HG02588 (cell line): ENCODE measurements around the gene SOX11.

Source experiments
- ATAC-seq: cut with Tn5 transposase; IDR thresholded peaks from one replicate; pipeline ENCODE4 v1.9.1; 2021; ENCODE audit warnings: mild to moderate bottlenecking, moderate library complexity; ENCODE audit not compliant: unreplicated experiment

The SOX11 gene

GRCh38 chr2:5691221-5691984 lies 781 bp upstream of the SOX11 start:
- no peak for ATAC-seq

DNA sequence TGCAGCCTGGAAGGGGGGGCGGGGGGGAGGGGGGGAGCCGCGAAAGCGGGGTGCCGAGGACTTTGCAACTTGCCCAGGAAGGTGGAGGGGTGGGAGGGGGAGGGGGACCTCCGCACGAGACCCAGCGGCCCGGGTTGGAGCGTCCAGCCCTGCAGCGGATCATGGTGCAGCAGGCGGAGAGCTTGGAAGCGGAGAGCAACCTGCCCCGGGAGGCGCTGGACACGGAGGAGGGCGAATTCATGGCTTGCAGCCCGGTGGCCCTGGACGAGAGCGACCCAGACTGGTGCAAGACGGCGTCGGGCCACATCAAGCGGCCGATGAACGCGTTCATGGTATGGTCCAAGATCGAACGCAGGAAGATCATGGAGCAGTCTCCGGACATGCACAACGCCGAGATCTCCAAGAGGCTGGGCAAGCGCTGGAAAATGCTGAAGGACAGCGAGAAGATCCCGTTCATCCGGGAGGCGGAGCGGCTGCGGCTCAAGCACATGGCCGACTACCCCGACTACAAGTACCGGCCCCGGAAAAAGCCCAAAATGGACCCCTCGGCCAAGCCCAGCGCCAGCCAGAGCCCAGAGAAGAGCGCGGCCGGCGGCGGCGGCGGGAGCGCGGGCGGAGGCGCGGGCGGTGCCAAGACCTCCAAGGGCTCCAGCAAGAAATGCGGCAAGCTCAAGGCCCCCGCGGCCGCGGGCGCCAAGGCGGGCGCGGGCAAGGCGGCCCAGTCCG lies 540 bp downstream of the SOX11 start:
- ATAC-seq, result no peak

DNA sequence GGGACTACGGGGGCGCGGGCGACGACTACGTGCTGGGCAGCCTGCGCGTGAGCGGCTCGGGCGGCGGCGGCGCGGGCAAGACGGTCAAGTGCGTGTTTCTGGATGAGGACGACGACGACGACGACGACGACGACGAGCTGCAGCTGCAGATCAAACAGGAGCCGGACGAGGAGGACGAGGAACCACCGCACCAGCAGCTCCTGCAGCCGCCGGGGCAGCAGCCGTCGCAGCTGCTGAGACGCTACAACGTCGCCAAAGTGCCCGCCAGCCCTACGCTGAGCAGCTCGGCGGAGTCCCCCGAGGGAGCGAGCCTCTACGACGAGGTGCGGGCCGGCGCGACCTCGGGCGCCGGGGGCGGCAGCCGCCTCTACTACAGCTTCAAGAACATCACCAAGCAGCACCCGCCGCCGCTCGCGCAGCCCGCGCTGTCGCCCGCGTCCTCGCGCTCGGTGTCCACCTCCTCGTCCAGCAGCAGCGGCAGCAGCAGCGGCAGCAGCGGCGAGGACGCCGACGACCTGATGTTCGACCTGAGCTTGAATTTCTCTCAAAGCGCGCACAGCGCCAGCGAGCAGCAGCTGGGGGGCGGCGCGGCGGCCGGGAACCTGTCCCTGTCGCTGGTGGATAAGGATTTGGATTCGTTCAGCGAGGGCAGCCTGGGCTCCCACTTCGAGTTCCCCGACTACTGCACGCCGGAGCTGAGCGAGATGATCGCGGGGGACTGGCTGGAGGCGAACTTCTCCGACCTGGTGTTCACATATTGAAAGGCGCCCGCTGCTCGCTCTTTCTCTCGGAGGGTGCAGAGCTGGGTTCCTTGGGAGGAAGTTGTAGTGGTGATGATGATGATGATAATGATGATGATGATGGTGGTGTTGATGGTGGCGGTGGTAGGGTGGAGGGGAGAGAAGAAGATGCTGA lies 1.4 kb downstream of the SOX11 start:
- no peak for ATAC-seq

DNA sequence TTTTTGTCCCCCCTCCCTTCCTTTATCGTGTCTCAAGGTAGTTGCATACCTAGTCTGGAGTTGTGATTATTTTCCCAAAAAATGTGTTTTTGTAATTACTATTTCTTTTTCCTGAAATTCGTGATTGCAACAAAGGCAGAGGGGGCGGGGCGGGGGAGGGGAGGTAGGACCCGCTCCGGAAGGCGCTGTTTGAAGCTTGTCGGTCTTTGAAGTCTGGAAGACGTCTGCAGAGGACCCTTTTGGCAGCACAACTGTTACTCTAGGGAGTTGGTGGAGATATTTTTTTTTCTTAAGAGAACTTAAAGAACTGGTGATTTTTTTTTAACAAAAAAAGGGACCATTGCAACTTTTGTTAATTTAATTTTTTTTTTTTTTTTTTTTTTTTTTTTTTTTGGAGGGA lies 2.1 kb downstream of the SOX11 start:
- no peak for ATAC-seq

DNA sequence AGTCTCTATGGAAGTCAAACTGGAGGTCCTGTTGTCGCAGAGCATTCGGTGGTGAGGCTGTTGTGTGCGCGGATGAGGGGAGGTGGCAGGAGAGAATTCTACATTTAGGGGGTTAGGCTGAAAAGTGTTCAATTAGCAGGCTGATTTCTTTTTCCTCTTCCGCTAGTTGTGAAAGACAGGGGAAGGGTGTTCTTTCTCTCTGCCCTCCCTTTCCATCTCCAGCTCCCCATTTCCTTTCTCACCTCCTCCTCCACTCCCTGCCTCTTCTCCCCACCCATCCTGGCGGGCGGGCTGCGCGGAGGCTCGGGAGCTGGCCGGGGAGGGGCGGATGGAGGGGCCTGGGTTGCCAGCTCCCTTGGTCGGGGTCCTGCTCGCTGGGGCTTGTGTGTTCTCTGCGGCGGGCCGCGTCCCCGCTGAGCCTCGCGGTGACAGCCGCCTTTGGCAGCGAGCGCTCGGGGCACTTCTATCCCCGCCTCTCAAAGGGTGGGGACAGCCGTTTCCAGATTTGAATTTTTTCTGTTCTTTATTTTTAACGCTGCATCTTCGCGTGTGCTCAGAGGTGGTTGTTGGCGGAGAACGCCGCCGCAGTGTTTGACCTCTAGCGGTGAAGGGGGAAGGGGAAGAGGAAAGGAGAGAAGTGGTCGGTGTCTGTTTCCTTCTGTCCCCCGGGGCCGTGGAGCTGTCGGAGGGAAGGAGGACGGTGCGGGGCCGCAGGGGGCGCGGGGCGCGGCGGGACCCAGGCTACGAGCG lies 3.6 kb downstream of the SOX11 start:
- ATAC-seq, result no peak

- ATAC-seq, result no peak
These were observed 4.3 kb downstream of the SOX11 start for GRCh38 chr2:5696404-5696944.

- no peak for ATAC-seq
These were observed 4.8 kb downstream of the SOX11 start for GRCh38 chr2:5696945-5697521.

DNA sequence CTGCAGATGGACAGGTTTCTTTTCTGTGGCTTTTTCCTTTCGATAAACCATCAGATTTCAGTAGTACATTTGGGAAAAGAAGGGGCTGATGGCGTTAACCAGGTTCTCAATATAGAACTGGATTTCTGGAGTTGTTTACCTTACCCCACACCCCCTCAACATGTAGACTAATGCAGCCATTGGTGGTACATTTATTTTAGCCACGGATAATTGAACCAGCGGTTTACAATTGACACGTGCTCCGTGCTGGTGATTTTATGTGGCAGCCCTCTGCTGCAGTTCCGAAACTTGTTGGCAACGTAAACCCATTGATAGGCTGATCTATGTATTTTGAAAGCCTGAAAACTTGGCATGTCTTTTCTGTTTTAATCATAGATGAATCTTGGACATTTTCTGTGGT lies 5.4 kb downstream of the SOX11 start:
- ATAC-seq, result no peak

DNA sequence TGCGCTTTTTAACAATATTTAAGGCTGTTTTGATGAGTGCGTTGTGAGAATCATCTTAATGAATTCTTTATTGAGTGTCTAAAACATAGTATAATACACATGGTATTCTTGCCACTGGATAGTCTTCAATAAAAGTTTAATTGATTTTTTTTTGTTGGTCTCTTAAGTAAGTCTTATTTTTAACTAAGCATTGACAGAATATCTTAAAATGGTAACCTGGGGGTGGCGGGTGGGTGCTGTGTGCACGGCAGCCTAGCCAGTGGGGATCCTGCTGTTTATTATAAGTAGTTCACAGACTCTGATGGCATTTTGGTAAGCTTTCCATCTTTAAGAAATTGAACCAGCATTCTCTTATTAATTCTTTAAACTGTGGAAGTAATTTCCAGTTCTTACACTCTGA lies 6.0 kb downstream of the SOX11 start:
- ATAC-seq, result no peak

- ATAC-seq, result no peak
These were observed 7.8 kb downstream of the SOX11 start for GRCh38 chr2:5699963-5700362.

- no peak for ATAC-seq
These were observed 8.4 kb downstream of the SOX11 start for GRCh38 chr2:5700551-5700950.

- no peak for ATAC-seq
These were observed 9.1 kb downstream of the SOX11 start for GRCh38 chr2:5701266-5701665.

DNA sequence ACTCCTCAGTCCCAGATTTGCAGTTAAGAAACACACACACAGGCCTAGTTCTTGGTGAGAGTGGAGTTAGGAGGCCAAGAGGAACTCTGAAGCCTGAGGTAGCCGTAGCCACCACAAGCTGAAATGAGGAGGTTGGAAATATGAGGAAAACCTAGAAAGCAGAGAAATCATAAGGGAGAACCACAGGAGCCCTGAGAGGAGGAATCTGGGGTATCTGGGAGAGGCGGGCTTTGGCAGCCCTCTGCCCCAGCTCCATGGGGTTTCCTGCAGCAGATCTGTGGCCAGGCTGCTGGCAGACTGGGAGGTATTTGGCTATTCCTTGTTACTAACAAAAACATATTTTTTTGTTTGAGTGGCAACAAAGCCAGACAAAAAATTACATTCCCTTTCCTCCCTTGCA lies 11.0 kb downstream of the SOX11 start:
- ATAC-seq, result no peak

GRCh38 chr2:5705490-5705889 lies 13.3 kb downstream of the SOX11 start:
- ATAC-seq, result no peak

DNA sequence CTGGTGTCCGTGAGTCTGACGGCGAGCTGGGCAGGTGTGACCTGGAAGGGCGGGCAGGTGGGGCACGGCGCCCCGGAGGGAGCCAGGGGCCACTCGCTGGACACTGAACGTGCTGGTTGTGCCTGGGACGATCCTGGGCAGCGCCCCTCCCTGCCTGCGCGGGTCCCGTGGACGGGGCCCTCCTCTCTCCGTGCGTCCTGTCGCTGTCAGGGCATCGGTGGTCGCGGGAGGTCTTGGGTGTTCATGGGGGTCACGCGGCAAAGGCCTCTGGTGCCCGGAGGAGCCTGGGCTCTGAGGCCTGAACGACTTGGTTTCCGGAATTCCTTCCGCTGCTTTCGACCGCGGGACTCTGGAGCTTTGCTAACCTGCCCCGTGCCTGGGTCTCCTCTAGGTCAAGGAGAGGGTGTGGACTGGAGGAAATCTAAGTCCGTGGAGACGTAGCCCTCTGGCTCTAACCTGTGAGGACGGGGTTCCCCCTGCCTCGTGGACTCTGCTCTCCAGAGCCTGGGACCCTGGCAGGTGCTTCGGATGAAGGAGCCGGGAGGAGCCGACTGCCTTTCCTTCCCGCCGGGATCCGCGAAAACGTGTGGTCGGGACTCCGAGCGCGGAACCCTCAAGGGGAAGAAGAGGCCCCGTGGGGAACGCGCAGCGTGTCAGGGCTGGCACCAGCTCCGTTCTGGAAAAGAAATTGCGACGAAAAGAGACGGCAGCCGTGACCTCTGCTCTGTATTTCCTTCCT lies 14.7 kb downstream of the SOX11 start:
- ATAC-seq, result no peak

GRCh38 chr2:5710615-5711014 lies 18.4 kb downstream of the SOX11 start:
- no peak for ATAC-seq

DNA sequence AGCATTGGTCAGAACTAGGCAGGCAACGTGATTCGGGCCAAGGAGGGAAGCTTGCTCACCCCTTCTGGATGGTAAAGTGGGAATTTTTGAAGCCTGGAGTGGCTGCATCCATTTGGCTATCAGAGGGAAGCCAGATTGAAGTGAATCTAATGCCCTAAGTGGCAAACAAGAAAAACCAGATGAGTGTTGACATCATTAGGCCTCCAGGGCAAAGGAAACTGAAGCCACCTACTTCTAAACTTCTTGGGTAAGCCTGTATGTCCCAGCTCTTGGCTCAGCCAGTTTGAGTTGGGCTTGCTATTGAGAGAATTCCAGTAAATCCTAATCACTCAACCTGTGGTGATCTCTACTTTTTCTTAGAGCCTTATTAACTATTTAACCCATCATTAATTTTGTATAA lies 20.9 kb downstream of the SOX11 start:
- no peak for ATAC-seq

- no peak for ATAC-seq
These were observed 27.6 kb downstream of the SOX11 start for GRCh38 chr2:5719629-5720334.

- ATAC-seq, result no peak
These were observed 28.2 kb downstream of the SOX11 start for GRCh38 chr2:5720426-5720825.
